GM21447 (cell line): ENCODE measurements around the gene C3orf80.
A peak's percentile ranks its signal among the peaks of the same experiment; 100 is the strongest.
"Not testable (repeated sequence)": the region's sequence is repeated elsewhere in the genome, so short reads cannot be mapped to it uniquely, and the experiment has no call there.

ENCODE experiments used
- ATAC-seq: cut with Tn5 transposase; IDR thresholded peaks from one replicate; pipeline ENCODE4 v1.9.1; 2021; ENCODE audit not compliant: unreplicated experiment

Gene C3orf80

DNA sequence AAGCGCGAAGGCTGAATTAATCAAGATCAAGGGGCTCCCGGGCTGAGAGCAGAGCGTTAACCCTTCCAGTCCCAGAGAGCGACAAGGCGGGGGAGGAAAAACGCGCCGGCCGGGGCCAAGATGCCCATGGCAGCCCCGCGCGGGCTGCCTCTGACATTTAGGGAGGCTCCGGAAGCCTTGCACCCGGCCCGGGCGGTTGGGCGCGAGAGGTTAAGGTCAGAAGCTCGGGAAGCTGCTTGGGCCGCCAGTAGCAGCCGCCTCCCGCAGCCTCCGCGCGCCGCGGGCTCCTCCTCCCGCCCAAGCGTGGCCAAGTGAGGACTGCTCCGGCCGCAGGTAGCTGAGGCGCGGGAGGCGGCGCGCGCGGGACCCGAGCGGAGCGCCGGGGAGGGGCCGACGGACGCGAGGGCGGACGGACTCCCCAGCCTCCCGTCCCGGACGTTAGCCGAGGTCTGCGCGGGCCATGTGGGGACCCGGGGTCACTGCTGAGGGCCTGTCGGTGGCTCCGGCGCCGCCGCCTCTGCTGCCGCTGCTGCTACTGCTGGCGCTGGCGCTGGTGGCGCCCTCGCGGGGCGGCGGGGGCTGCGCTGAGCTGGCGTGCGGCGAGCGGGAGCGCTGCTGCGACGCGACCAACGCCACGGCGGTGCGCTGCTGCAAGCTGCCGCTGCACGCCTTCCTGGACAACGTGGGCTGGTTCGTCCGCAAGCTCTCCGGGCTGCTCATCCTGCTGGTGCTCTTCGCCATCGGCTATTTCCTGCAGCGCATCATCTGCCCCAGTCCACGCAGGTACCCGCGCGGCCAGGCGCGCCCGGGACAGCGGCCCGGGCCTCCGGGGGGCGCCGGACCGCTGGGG, at the start of gene C3orf80:
TSS of gene C3orf80 (plus strand) at position 247 of the 850 bp plus-strand sequence. CDS start at position 461, 214 bp downstream.
- peak; percentile 72 for ATAC-seq

DNA sequence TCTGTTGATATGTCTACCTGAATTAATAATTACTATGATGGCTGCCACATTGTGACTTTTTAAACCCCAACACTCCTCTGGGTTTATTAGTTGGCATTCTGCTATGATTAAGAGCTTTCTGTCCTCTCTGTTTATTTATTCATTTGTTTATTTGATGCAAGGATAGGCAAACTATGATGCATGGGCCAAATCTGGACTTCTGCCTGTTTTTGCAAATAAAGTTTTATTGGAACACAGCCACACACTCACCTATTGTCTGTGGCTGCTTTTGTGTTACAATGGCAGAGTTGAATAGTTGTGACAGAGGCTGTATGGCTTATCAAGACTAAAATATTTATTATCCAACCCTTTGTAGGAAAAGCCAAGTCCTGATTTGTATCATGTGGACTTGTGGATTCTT, 48.3 kb upstream of the C3orf80 start:
- no peak for ATAC-seq

DNA sequence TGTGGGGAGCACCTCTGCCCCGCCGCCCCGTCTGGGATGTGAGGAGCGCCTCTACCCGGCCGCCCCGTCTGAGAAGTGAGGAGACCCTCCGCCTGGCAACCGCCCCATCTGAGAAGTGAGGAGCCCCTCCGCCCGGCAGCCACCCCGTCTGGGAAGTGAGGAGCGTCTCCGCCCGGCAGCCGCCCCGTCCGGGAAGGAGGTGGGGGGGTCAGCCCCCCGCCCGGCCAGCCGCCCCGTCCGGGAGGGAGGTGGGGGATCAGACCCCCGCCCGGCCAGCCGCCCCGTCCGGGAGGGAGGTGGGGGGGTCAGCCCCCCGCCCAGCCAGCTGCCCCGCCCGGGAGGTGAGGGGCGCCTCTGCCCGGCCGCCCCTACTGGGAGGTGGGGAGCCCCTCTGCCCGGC, 46.6 kb upstream of the C3orf80 start:
- ATAC-seq: not testable (repeated sequence)

DNA sequence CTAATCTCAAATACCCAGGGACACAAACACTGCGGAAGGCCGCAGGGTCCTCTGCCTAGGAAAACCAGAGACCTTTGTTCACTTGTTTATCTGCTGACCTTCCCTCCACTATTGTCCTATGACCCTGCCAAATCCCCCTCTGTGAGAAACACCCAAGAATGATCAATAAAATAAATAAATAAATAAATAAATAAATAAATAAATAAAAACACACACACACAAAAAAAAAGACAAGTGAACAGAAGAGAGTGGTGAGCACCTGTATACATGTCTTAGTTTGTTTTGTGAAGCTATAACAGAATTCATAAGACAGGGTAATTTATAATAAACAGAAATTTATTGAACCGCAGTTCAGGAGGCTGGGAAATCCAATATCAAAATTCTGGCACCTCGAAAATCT, 45.8 kb upstream of the C3orf80 start:
- not testable (repeated sequence) for ATAC-seq

DNA sequence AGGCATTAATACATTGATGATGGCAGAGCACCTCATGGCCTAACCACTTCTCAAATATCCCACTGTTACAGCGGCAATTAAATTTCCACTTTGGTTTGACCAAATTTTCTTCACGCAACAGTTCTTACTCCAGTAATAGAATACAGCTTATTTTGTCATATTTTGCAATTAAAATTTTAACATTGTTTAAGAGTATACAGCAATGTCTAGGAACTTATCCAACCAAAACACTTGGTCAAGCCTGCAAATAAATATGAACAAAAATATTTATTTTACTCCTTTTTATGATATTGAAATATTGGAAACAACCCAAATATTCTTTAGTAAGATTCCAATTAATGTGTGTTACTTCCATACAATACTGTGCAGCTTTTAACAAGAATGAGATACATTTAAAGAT, 45.3 kb upstream of the C3orf80 start:
- no peak for ATAC-seq

DNA sequence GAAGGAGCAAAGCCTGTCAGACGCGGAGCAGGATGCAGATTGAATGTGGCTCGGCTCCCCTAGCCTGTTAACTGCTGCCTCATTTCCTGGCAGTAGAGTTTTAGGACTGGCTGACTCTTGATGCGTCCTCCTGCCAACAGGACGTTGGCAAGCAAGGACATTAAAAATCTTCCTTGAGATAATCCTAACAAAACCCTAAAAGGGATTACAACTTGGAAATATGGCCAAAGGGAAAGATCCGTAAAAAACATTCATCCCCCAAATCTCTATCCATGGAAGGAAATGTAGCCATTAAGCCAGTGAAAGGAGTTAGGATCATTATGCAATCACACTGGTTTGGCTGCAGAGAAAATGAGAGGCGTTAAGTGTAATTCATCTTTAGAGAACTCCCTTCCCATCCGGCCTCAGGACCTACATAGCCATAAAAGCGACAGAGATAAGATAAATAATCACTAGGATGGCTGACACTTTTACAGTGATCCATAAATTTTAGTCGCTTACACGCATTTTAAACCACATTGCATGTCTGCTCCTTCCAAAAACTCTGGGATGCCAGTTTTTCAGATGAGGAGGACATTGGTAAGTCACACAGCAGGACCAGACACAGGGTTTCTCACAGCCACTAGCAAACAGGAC, 44.5 kb upstream of the C3orf80 start:
- no peak for ATAC-seq

DNA sequence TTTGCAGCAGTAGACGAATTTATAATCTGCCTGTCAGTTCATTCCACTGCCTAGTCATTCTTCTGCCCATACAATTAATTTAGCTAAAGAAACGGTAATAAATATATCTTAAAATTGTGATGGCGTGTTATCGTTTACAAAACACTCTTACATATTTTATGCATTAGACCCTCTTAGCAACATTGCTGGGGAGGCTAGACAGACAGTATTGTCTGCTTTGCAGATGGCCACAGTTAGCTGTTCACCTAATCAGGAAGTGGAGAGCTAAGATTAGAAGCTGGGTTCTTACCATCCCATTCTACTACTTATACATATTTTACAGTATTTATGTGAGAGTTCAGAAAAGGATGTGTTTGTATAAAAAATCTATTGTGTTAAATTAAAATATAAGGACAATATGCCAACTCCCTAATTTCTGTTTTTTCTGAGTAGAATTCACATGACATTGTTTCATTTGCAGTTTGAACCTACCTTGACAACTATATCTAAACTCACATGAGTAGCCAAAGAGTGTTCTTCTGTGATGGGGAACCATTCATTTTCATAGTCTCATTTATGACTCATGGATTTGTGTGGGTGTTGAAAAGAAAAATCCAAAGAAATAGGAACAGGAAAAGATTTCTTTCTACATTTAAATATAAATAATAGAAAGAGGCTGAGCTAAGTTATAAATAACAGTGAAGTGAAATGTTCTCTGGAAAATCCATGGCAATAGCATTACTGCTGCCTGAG, 41.7 kb upstream of the C3orf80 start:
- ATAC-seq: no peak

DNA sequence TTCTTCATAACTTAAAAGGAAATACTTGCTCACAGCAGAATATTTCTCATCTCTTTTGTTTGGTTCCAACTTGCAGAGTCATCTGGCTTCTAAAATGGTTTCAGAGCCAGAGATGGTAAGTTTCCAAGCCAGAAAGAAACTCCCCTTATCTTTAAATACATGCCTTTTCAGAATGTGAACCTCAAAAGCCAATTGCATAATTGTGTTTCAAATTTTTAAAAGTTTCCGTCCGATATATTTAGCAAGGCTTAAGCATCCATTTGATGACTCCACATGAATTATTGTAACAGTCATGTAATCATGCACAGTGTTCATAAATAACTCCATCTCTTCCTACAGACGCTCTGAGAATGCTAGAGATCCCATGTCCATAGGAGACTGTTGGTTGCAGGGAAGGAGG, 40.6 kb upstream of the C3orf80 start:
- no peak for ATAC-seq

DNA sequence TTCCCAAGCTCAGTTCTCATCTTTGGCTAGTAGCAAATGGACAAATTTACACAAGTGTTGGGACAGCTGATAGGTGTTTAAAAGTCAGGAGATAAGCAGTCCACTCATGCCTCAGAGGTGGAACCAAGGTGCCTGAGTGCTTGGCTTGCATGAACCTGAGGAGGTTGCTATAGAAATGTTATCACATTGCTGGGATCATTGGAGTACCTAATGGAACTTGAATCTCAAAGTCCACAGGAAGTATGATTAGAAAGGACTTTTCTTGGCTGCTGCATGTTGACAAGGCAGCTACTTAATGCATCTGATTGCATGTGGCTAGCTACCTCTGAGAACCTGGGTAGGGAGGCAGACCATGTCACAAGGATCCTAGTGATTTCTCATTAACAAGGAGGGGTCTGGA, 39.5 kb upstream of the C3orf80 start:
- ATAC-seq: no peak

DNA sequence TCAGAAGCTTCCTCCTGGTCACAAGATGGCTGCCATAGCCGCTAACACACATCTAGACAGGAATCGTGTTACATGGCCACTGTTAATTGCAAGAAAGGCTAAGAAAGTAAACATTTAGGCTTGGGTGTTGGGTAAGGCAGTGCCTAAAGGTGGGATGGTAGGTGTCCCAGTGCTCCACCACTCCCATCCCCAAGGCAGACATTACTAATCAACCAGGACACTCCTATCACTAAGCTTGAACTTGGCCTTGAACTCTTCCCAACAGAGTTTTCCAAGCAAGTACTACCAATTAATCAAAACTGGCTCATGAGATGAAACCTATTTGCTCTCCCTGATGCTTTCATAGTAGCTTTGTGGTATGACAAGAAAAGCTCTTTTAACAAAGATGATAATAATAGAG, 37.9 kb upstream of the C3orf80 start:
- no peak for ATAC-seq

DNA sequence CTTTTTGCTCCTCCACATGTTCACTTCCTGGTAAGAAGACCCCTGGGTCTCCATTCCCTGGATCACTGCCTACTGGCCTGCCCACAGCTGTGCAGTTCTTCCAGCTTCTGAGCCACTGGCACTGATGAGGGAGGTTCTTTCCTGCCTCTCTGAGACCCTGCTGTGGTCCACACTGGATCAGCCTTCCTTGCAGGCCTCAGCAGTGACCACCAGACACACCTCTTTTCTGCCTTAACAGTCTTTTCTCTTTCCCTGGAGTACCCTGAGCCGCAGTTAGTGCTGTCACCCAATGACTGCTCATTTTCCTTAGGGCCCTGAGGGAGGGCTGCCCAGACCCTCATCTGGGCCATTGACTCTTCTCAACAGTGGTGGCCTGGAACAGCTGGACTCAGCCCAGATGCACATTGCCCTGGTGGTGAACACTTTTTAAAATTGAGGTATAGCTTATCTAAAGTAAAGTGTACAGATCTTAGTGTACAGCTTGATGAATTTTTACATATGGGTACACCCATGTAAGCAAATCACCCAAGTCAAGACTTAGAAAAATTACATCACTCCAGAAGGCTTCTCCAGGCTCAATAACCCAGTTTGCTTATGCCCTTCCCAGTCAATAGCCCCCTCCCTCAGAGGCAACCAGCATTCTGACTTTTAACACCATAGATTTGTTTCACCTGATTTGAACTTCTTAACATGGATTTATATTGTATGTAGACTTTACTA, 32.8 kb upstream of the C3orf80 start:
- no peak for ATAC-seq

DNA sequence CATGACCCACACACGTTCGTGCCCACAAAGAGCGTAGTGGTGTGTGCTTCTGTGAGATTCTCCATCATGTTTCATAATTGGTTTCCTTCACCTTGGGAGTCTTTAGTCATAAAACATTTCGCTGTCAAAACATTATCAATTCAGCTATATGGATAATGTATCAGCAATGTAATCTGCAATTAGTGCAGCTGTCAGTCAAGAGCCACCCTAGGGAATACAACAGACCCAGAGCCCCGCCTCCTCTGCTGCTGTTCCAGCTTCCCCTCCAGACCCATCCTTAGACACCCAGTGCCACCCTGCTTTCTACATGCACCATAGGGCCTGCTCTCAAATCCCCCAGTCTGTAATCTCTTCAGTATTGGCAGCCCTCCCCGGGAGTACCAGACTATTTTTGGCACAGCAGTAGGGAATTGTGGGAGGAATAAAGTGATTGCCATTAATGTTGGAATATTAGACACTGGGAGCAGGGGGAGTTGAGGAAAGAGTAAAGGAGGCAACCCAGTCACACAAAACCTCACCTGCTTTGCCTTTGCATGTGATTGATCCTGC, 31.5 kb upstream of the C3orf80 start:
- no peak for ATAC-seq

DNA sequence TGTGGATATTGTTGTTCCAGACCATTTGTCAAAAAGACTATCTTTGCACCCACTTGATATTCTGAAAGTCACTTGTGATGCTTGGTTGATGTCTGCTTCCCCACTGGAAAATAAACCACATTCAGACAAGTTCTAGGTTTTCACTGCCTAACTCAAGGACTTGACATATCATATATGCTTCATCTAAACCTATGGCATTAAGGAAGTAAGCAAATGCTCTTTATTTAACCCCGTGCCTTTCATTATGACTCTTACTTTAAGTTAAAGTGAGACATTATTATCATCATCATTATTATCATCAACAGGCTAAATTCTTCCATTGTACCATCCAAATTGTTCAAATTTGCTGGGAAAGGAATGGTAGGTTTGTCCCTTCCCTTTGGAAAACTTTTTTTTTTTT, 30.8 kb upstream of the C3orf80 start:
- ATAC-seq: no peak

DNA sequence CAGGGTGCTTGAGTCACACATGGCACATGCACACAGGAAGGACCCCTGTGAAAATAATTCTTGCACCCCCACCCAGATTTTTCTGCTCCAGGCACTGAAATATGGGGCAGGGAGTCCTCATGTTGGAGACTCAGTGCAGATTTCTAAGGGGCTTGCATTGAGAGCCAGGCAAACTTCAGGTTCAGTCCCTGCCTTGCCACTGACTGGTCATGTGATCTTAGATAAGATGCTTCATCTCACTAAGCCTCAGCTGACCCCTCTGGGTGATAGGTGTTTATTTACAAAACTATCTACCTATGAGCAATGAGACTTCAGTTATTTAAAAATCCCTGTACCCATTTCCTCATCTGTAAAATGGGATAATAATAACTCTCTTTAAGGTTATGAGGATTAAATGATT, 30.1 kb upstream of the C3orf80 start:
- ATAC-seq: no peak

DNA sequence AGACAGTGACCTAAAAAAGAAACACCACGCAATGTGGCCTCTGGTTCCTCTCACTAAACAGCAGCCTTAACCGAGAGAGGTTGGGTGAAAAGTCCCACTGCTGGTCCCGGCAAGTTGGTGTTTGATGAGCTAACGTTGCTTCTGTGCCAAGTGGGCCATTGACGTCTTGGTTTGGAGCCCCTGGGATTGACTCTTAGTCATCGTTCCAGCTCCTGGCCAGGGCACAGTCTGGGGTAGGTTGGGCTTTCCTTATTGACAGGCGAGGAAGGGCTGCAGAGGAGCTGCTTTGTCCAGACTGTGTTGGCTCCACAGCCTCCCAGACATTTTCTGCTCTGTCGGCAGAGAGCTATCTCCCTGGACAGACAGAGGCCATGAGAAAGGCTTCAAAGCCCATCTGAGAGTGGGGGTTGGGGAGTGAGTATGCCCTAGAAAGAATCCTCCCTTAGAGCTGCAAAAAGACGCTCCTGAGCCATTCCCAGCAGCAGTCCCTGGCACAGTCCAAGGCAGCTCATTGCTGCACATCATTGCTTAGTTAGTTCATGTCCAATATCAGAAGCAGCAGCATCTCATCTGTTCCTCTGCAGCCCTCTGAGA, 28.6 kb upstream of the C3orf80 start:
- no peak for ATAC-seq

DNA sequence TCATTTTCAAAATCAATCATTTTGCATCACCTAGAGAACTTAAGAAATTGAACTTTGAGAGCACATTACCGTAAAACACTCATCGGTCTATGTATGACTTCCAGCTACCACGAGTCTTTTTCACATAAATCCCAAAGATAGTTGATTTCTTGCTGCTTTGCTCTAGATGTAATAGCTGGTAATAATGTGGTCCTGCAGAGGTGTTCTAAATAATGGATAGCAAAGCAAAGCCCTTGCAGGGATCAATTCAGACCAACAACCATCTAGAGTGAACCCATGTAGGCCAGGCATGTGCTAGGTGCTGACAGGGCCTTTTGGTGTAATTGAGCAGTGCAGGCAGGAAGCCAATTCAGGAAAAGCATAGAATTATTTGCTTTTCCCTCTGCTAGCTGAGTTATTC, 26.1 kb upstream of the C3orf80 start:
- no peak for ATAC-seq

DNA sequence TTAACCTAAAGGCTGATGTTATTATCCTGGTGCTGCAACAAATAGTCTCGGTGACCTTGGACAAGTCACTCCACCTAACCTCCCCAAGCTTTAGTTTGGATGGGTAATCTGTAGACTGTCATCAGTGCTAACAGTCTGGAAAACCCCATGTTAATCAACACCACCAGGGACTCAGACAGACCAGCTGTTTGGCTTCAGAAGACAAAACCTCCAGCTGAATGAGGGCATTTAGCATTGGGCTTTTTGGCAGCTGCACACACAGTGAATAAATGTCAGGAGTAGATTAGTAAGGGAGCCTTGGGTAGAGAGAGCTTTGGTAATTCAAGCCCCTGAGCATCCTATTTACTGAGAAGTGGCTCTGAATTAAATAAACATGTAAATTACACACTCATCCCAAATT, 24.9 kb upstream of the C3orf80 start:
- no peak for ATAC-seq

DNA sequence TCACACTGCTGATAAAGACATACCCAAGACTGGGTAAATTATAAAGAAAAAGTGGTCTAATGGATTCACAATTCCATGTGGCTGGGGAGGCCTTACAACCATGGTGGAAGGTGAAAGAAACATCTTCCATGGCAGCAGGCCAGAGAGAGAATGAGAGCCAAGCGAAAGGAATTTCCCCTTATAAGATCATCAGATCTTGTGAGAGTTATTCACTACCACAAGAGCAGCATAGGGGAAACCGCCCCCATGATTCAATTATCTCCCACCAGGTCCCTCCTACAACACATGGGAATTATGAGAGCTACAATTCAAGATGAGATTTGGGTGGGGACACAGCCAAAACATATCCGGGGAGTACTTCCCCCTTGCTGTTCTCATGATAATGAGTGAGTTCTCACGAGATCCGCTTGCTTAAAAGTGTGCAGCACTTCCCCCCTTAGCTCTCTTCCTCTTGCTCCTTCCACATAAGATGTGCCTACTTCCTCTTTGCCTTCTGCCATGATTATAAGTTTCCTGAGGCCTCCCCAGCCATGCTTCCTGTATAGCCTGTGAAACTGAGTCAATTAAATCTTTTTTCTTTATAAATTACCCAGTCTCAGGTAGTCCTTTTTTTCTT, 20.7 kb upstream of the C3orf80 start:
- not testable (repeated sequence) for ATAC-seq

DNA sequence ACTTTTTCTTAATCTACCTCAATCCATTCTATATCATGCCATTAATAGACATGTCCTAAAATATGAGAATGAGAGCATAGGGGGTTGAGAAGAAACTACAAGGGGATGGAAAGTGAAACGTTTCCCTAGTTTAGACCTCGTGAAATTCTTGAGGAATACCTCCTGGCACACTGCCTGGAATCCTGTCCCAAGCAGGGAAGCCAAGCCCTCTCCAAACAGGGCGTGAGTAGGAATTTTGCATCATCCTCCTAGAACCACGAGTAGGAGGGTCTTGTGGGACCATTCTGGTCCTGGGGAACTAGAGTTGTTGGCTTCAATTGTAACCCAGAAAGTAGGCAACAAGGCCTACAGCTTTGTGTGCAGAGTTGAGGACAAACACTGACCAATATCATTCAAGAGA, 19.6 kb upstream of the C3orf80 start:
- no peak for ATAC-seq

DNA sequence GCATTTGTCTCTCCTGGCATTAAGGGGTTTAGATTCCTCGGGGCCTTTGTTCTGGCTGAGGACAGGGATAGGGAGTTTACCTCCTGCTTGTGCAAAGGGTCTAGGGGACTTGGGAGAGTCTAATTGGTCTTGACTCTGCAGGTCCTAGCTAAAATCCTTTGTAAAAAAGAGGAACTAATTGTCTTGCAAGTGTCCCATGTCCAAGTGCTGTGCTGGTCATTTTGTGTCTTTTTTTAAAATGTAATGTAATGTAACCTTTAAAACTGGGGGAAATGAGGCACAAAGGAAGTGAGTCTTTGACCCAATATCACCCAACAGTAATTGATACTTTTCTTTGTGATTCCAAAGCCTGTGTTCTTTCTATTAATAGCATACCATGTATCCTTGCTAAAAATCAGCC, 14.9 kb upstream of the C3orf80 start:
- ATAC-seq: no peak
